Prostate gland (tissue), 2 donors: ENCODE results near the gene IFI16.

Experiments
- POLR2AphosphoS5 ChIP-seq: sonication (generic); formaldehyde crosslinking; IDR thresholded peaks from one replicate; pipeline ENCODE4 v1.6.1; 2017; ENCODE audit warnings: antibody characterized with exemption
- TF ChIP-seq, protein P1 (sequence below), 4 experiments: fragments of 200-600 bp in 2 of 4; fragments of 450-650 bp in 2 of 4; sonication (generic) in 2 of 4; IDR thresholded peaks; 1 replicate in 3 of 4; 2 replicates in 1 of 4; pipeline ENCODE4 v1.5.1; 2016 to 2019; ENCODE audit warnings: antibody characterized with exemption in 4 of 4, mild to moderate bottlenecking in 2 of 4, moderate library complexity in 2 of 4

DNA sequence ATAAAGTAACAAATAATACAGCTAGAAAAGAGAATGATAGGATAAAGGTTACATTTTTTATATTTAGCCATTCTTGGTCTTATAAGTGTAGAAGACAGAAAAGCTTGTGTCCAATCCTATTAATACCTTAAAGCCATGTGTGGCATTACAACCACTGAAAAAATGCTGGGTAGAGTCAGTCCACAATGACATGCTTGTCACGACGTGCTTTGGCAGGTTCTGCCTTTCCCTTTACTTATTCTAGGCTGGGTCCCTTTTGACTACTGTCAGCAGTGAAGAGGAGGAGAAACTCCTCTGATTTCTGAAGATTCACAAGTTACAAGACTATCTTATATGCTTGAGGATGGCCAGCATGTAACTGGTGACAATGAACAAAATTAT lies 81.5 kb downstream of the IFI16 start:
- TF ChIP-seq, protein P1, sequence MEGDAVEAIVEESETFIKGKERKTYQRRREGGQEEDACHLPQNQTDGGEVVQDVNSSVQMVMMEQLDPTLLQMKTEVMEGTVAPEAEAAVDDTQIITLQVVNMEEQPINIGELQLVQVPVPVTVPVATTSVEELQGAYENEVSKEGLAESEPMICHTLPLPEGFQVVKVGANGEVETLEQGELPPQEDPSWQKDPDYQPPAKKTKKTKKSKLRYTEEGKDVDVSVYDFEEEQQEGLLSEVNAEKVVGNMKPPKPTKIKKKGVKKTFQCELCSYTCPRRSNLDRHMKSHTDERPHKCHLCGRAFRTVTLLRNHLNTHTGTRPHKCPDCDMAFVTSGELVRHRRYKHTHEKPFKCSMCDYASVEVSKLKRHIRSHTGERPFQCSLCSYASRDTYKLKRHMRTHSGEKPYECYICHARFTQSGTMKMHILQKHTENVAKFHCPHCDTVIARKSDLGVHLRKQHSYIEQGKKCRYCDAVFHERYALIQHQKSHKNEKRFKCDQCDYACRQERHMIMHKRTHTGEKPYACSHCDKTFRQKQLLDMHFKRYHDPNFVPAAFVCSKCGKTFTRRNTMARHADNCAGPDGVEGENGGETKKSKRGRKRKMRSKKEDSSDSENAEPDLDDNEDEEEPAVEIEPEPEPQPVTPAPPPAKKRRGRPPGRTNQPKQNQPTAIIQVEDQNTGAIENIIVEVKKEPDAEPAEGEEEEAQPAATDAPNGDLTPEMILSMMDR (IDR thresholded peaks at IDR 0.05), result no peak
- no peak for TF ChIP-seq POLR2AphosphoS5
